GM12878 (cell line): ENCODE results near the gene SNU13. TPM values are rescaled to one million over a fixed set of nuclear protein-coding genes. Genes with fewer than 3 reads are reported as not detected.

Experiments
- ATAC-seq: fragments of 200-7000 bp; cut with Tn5 transposase; 3 replicates; pipeline ENCODE4 v1.9.1; 2020; ENCODE audit warnings: mild to moderate bottlenecking, moderate library complexity
- BruUV-seq: library from RNA; stranded (reverse); fragments of 400-500 nt; replicated peaks from 2 replicates; lab custom pipeline; 2021; lab: Mats Ljungman, UMichigan
- CTCF ChIA-PET: fragments of 300-600 bp; sonication (Branson Sonifier 250); formaldehyde crosslinking; extraction: SDS; loops from one replicate; lab custom pipeline; 2021; ENCODE audit warnings: inconsistent platforms; lab: Yijun Ruan, JAX
- POLR2A ChIA-PET: fragments of 350-600 bp; formaldehyde crosslinking; extraction: SDS; loops from one replicate; lab custom pipeline; 2021; ENCODE audit warnings: inconsistent platforms; lab: Charles Lee
- RAD21 ChIA-PET: fragments of 300-600 bp; sonication (Branson Sonifier 250); formaldehyde crosslinking; loops from one replicate; lab custom pipeline; 2023; ENCODE audit warnings: antibody characterized with exemption; ENCODE audit not compliant: unreplicated experiment; lab: Charles Lee
- SMC1A ChIA-PET: fragments of 300-600 bp; sonication (Branson Sonifier 250); formaldehyde crosslinking; loops from one replicate; lab custom pipeline; 2023; ENCODE audit not compliant: unreplicated experiment, uncharacterized antibody; lab: Charles Lee
- DNase-seq: peaks from one replicate; pipeline ENCODE4 v3.0.0-alpha.2; 2011; ENCODE audit warnings: low read depth, low spot score
- FAIRE-seq: peaks from 3 replicates; lab custom pipeline; 2011; peaks lifted over from hg19 to GRCh38; lab: Jason Lieb, UNC
- H2AFZ ChIP-seq: 2 replicates; pipeline ENCODE4 v1.6.0; 2011; ENCODE audit warnings: low read depth, low read length, control low read depth; ENCODE audit not compliant: control insufficient read depth
- H3K27ac ChIP-seq: 2 replicates; pipeline ENCODE4 v1.5.1; 2011; ENCODE audit warnings: control low read depth; ENCODE audit not compliant: control insufficient read depth, insufficient read depth
- H3K27me3 ChIP-seq, 2 experiments: replicated peaks in 1 of 2; 2 replicates each; pipeline versions ENCODE4 v1.6.0 to v1.6.1; 2011; ENCODE audit warnings: low read length in 1 of 2; ENCODE audit not compliant: control insufficient read depth in 2 of 2, insufficient read depth in 2 of 2
- H3K36me3 ChIP-seq, 2 experiments: 2 replicates each; pipeline ENCODE4 v1.5.1; 2011; ENCODE audit warnings: low read length in 1 of 2; ENCODE audit not compliant: control insufficient read depth in 2 of 2, insufficient read depth in 2 of 2
- H3K4me1 ChIP-seq: 2 replicates; pipeline ENCODE4 v1.6.1; 2011; ENCODE audit warnings: mild to moderate bottlenecking, low read length, moderate library complexity, mixed read lengths; ENCODE audit not compliant: control insufficient read depth, insufficient read depth
- H3K4me2 ChIP-seq: 2 replicates; pipeline ENCODE4 v1.6.0; 2011; ENCODE audit warnings: control low read depth; ENCODE audit not compliant: control insufficient read depth, insufficient read depth
- H3K4me3 ChIP-seq: fragments of 200-600 bp; sonication (generic); 2 replicates; pipeline ENCODE4 v1.5.1; 2016
- H3K79me2 ChIP-seq: 2 replicates; pipeline ENCODE4 v1.6.0; 2011; ENCODE audit warnings: low read length; ENCODE audit not compliant: control insufficient read depth, insufficient read depth
- H3K9ac ChIP-seq: 2 replicates; pipeline ENCODE4 v1.8.0; 2011; ENCODE audit warnings: low read length, control low read depth, mixed read lengths; ENCODE audit not compliant: control insufficient read depth, insufficient read depth
- H3K9me3 ChIP-seq: replicated peaks from 3 replicates; pipeline ENCODE4 v1.5.1; 2011; ENCODE audit warnings: mild to moderate bottlenecking, low read length; ENCODE audit not compliant: control insufficient read depth, insufficient read depth
- H4K20me1 ChIP-seq: 2 replicates; pipeline ENCODE4 v1.6.0; 2011; ENCODE audit not compliant: control insufficient read depth, insufficient read depth
- ETV6 ChIP-seq, 2 experiments: fragments of 450-650 bp in 1 of 2; IDR thresholded peaks in 1 of 2; conservative IDR thresholded peaks in 1 of 2; 2 replicates each; pipeline ENCODE4 v1.6.1; 2014; ENCODE audit warnings: antibody characterized with exemption in 1 of 2, borderline replicate concordance in 1 of 2, low read depth in 1 of 2, mild to moderate bottlenecking in 1 of 2, moderate library complexity in 1 of 2
- EZH2 ChIP-seq: IDR thresholded peaks from 2 replicates; pipeline ENCODE4 v1.6.1; 2012; ENCODE audit warnings: low read depth, mild to moderate bottlenecking, control low read depth, inconsistent platforms, low read length, borderline replicate concordance; ENCODE audit not compliant: control insufficient read depth
- IRF4 ChIP-seq: IDR thresholded peaks from 2 replicates; pipeline ENCODE4 v1.6.1; 2011; ENCODE audit warnings: low read depth, low read length
- MEF2B ChIP-seq: fragments of 450-650 bp; IDR thresholded peaks from 2 replicates; pipeline ENCODE4 v1.6.1; 2018; ENCODE audit warnings: mild to moderate bottlenecking, moderate library complexity; ENCODE audit not compliant: partially characterized antibody, poor library complexity, severe bottlenecking
- MXI1 ChIP-seq: fragments of 150-350 bp; IDR thresholded peaks from 2 replicates; pipeline ENCODE4 v1.6.1; 2011; ENCODE audit warnings: low read depth, mild to moderate bottlenecking, inconsistent platforms, low read length, improper control_type of control experiment
- NR2F1 ChIP-seq: fragments of 450-650 bp; conservative IDR thresholded peaks from 2 replicates; pipeline ENCODE4 v1.6.1; 2017; ENCODE audit warnings: mild to moderate bottlenecking
- STAT3 ChIP-seq: IDR thresholded peaks from 2 replicates; pipeline ENCODE4 v1.6.1; 2011; ENCODE audit warnings: low read depth, low read length, improper control_type of control experiment
- WGBS: methylation state at CpG from one replicate; pipeline ENCODE4 v1.1.6; 2016; ENCODE audit warnings: low lambda C conversion rate; ENCODE audit not compliant: insufficient replicate concordance, insufficient coverage; ENCODE audit errors: missing lambda C conversion rate; 5-methylcytosine and 5-hydroxymethylcytosine counted together
- in situ Hi-C: fragments of 300-500 bp; cut with MboI; formaldehyde crosslinking; loops from 9 replicates; pipeline ENCODE4 v1.14.3; 2018; ENCODE audit warnings: mixed read lengths
- intact Hi-C: fragments of 100-400 bp; cut with micrococcal nuclease; formaldehyde crosslinking; loops from one replicate; pipeline ENCODE4 v1.14.2; 2022; ENCODE audit not compliant: unreplicated experiment
- polyA plus RNA-seq, 11 experiments: library from polyadenylated mRNA; depleted of rRNA in 4 of 11; unstranded in 6 of 11; stranded (reverse) in 5 of 11; fragments of >200 nt; fragmentation: Nextera tagmentation in 4 of 11; fragmentation: Illumina TruSeq in 1 of 11; extraction: Ambion mirVana in 4 of 11; extraction: Trizol in 1 of 11; gene quantifications; 1 replicate in 1 of 11; 2 replicates in 10 of 11; pipeline versions ENCODE4 v1.2.1 to v1.2.3, GENCODE V29; 2011 to 2016; ENCODE audit warnings: inconsistent platforms in 2 of 11, missing spikeins in 2 of 11, low read depth in 1 of 11
- total RNA-seq, 4 experiments: library from RNA; depleted of rRNA in 3 of 4; stranded (reverse); fragments of >200 nt in 3 of 4; fragmentation: Illumina TruSeq in 1 of 4; extraction: Trizol in 1 of 4; gene quantifications; 2 replicates each; pipeline versions ENCODE4 v1.2.1 to v1.2.3, GENCODE V29; 2013 to 2021
- TF ChIP-seq, protein P1 (sequence below): IDR thresholded peaks from 2 replicates; pipeline ENCODE4 v1.6.1; 2012; ENCODE audit warnings: improper control_type of control experiment, low read depth, low read length; ENCODE audit not compliant: insufficient replicate concordance
- TF ChIP-seq, protein P2 (sequence below): IDR thresholded peaks from 2 replicates; pipeline ENCODE4 v1.6.1; 2011; ENCODE audit warnings: borderline replicate concordance, low read depth, mild to moderate bottlenecking, moderate library complexity, low read length; ENCODE audit not compliant: insufficient read depth, poor library complexity, severe bottlenecking

The SNU13 gene
- total and polyA plus RNA-seq, 10 of the 15 experiments (the other 5 are each of a cell fraction or from before 2014, with no cell fraction given), result 157 to 870 (median 256) TPM

- H3K27ac ChIP-seq, result no peak overlapping the region
- no peak for DNase-seq
- CTCF ChIA-PET, result interaction anchor here (1.7 kb wide), 1 partner anchor 9 kb away, joined by 4 read pairs; no protein-coding TSS in a partner anchor
- POLR2A ChIA-PET, result no interaction called here
- WGBS, result 97% methylated on average over 6 of the region's 6 CpGs
- no peak overlapping the region for H3K9ac ChIP-seq
- BruUV-seq, result no TSS peak
- FAIRE-seq, result no peak
- no peaks in the 10 kb centered on the region for H3K9me3 ChIP-seq
- no peak for TF ChIP-seq NR2F1
- no peak for TF ChIP-seq EZH2
- TF ChIP-seq STAT3, result no peak
- TF ChIP-seq, protein P1, sequence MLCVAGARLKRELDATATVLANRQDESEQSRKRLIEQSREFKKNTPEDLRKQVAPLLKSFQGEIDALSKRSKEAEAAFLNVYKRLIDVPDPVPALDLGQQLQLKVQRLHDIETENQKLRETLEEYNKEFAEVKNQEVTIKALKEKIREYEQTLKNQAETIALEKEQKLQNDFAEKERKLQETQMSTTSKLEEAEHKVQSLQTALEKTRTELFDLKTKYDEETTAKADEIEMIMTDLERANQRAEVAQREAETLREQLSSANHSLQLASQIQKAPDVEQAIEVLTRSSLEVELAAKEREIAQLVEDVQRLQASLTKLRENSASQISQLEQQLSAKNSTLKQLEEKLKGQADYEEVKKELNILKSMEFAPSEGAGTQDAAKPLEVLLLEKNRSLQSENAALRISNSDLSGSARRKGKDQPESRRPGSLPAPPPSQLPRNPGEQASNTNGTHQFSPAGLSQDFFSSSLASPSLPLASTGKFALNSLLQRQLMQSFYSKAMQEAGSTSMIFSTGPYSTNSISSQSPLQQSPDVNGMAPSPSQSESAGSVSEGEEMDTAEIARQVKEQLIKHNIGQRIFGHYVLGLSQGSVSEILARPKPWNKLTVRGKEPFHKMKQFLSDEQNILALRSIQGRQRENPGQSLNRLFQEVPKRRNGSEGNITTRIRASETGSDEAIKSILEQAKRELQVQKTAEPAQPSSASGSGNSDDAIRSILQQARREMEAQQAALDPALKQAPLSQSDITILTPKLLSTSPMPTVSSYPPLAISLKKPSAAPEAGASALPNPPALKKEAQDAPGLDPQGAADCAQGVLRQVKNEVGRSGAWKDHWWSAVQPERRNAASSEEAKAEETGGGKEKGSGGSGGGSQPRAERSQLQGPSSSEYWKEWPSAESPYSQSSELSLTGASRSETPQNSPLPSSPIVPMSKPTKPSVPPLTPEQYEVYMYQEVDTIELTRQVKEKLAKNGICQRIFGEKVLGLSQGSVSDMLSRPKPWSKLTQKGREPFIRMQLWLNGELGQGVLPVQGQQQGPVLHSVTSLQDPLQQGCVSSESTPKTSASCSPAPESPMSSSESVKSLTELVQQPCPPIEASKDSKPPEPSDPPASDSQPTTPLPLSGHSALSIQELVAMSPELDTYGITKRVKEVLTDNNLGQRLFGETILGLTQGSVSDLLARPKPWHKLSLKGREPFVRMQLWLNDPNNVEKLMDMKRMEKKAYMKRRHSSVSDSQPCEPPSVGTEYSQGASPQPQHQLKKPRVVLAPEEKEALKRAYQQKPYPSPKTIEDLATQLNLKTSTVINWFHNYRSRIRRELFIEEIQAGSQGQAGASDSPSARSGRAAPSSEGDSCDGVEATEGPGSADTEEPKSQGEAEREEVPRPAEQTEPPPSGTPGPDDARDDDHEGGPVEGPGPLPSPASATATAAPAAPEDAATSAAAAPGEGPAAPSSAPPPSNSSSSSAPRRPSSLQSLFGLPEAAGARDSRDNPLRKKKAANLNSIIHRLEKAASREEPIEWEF, result no peak
- no peak for TF ChIP-seq IRF4
- no peak for TF ChIP-seq ETV6 (conservative IDR thresholded peaks at IDR 0.05 in 1 of 2, IDR thresholded peaks at IDR 0.05 in 1 of 2; ENCODE audit: borderline replicate concordance in 1 of 2, low read depth in 1 of 2)
- TF ChIP-seq, protein P2, sequence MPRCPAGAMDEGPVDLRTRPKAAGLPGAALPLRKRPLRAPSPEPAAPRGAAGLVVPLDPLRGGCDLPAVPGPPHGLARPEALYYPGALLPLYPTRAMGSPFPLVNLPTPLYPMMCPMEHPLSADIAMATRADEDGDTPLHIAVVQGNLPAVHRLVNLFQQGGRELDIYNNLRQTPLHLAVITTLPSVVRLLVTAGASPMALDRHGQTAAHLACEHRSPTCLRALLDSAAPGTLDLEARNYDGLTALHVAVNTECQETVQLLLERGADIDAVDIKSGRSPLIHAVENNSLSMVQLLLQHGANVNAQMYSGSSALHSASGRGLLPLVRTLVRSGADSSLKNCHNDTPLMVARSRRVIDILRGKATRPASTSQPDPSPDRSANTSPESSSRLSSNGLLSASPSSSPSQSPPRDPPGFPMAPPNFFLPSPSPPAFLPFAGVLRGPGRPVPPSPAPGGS, result no peak
- TF ChIP-seq MEF2B, result no peak
- TF ChIP-seq MXI1, result no peak
- RAD21 ChIA-PET, result interaction anchor here (0.6 to 0.9 kb wide), 2 partner anchors 9 to 64 kb away, joined by 3 read pairs; no protein-coding TSS in a partner anchor
- intact Hi-C loops (no loop called here), in situ Hi-C loops (no loop called here)
- no peaks in the 10 kb centered on the region for H3K79me2 ChIP-seq
- H3K4me2 ChIP-seq, result no peak overlapping the region
- SMC1A ChIA-PET, result interaction anchor here (1.6 kb wide), 1 partner anchor 9 kb away, joined by 5 read pairs; no protein-coding TSS in a partner anchor
- H4K20me1 ChIP-seq, result no peaks in the 10 kb centered on the region
- H3K36me3 ChIP-seq, result peaks cover 24 to 39% of the 10 kb centered on the region in 2 experiments
- H3K4me3 ChIP-seq, result no peak overlapping the region
- H2AFZ ChIP-seq, result no peak overlapping the region
- no peaks in the 10 kb centered on the region for H3K27me3 ChIP-seq
- ATAC-seq, result no peak
- H3K4me1 ChIP-seq, result no peaks in the 10 kb centered on the region
Observed at GRCh38 chr22:41657709-41658108, 31.0 kb downstream of the SNU13 start.
